HepG2 (cell line): ENCODE results near the gene VARS1. TPM values are rescaled to one million over a fixed set of nuclear protein-coding genes. Genes with fewer than 3 reads are reported as not detected.

Experiments
- ATAC-seq: fragments of 200-7000 bp; cut with Tn5 transposase; 3 replicates; pipeline ENCODE4 v1.9.1; 2020; ENCODE audit warnings: mild to moderate bottlenecking, moderate library complexity
- BruUV-seq: library from RNA; stranded (reverse); fragments of 400-500 nt; replicated peaks from 2 replicates; lab custom pipeline; 2021; lab: Mats Ljungman, UMichigan
- CTCF ChIA-PET: fragments of 300-600 bp; formaldehyde crosslinking; extraction: SDS; loops from one replicate; lab custom pipeline; 2021; ENCODE audit warnings: low total read pairs, inconsistent platforms, low intra/inter-chr PET ratio; lab: Yijun Ruan, JAX
- POLR2A ChIA-PET: fragments of 350-600 bp; sonication (Branson Sonifier 250); formaldehyde crosslinking; loops from one replicate; lab custom pipeline; 2020; ENCODE audit warnings: antibody characterized with exemption, inconsistent platforms; lab: Yijun Ruan, JAX
- DNase-seq: peaks from one replicate; pipeline ENCODE4 v3.0.0-alpha.2; 2015; ENCODE audit warnings: low spot score
- FAIRE-seq: peaks from 3 replicates; lab custom pipeline; 2011; peaks lifted over from hg19 to GRCh38; lab: Jason Lieb, UNC
- H2AFZ ChIP-seq: one replicate; pipeline ENCODE4 v1.6.1; 2011; ENCODE audit warnings: low read length, inconsistent platforms
- H3K27ac ChIP-seq: fragments of 300-600 bp; 3 replicates; pipeline ENCODE4 v1.8.0; 2011; ENCODE audit warnings: mixed run types, mild to moderate bottlenecking, mixed read lengths, low read length, inconsistent platforms; ENCODE audit not compliant: insufficient read depth; ENCODE audit errors: extremely low read length
- H3K27me3 ChIP-seq, 2 experiments: fragments of 200-600 bp in 1 of 2; 2 replicates in 1 of 2; 3 replicates in 1 of 2; pipeline versions ENCODE4 v1.6.0 to v1.8.0; 2011; ENCODE audit warnings: low read length in 2 of 2, mild to moderate bottlenecking in 2 of 2, moderate library complexity in 2 of 2, inconsistent platforms in 1 of 2; ENCODE audit not compliant: insufficient read depth in 2 of 2, control insufficient read depth in 1 of 2
- H3K36me3 ChIP-seq, 2 experiments: fragments of 200-600 bp in 1 of 2; replicated peaks in 1 of 2; 2 replicates in 1 of 2; 3 replicates in 1 of 2; pipeline versions ENCODE4 v1.5.1 to v1.8.0; 2011; ENCODE audit warnings: low read length in 2 of 2, inconsistent platforms in 1 of 2; ENCODE audit not compliant: insufficient read depth in 2 of 2, control insufficient read depth in 1 of 2
- H3K4me1 ChIP-seq: 2 replicates; pipeline ENCODE4 v1.5.1; 2012; ENCODE audit warnings: low read length, inconsistent platforms; ENCODE audit not compliant: insufficient read depth
- H3K4me2 ChIP-seq: 2 replicates; pipeline ENCODE4 v1.6.0; 2011; ENCODE audit warnings: low read depth, low read length, inconsistent platforms
- H3K4me3 ChIP-seq, 3 experiments: fragments of 200-600 bp in 1 of 3; sonication (generic), shearing (Covaris generic) in 1 of 3; replicated peaks in 1 of 3; 2 replicates each; pipeline ENCODE4 v1.5.1; 2011 to 2016; ENCODE audit warnings: low read length in 3 of 3, inconsistent platforms in 2 of 3, low read depth in 2 of 3, mild to moderate bottlenecking in 2 of 3, control low read depth in 1 of 3, mixed read lengths in 1 of 3; ENCODE audit not compliant: insufficient read depth in 1 of 3
- H3K79me2 ChIP-seq: one replicate; pipeline ENCODE4 v1.6.1; 2011; ENCODE audit warnings: low read length, inconsistent platforms; ENCODE audit not compliant: insufficient read depth
- H3K9ac ChIP-seq: 2 replicates; pipeline ENCODE4 v1.6.0; 2011; ENCODE audit warnings: mild to moderate bottlenecking, low read depth, low read length, inconsistent platforms; ENCODE audit not compliant: insufficient read depth
- H3K9me3 ChIP-seq: 2 replicates; pipeline ENCODE4 v1.5.1; 2012; ENCODE audit warnings: mild to moderate bottlenecking, low read length
- H4K20me1 ChIP-seq: 2 replicates; pipeline ENCODE4 v1.6.0; 2011; ENCODE audit warnings: inconsistent platforms, mild to moderate bottlenecking, low read length, moderate library complexity; ENCODE audit not compliant: insufficient read depth
- BHLHE40 ChIP-seq: IDR thresholded peaks from 2 replicates; pipeline ENCODE4 v1.6.1; 2011; ENCODE audit warnings: low read length, improper control_type of control experiment
- CC2D1A ChIP-seq: sonication (generic); formaldehyde crosslinking; IDR thresholded peaks from 2 replicates; pipeline ENCODE4 v1.8.1; 2023; ENCODE audit warnings: mild to moderate bottlenecking, missing genetic modification reagents
- CEBPB ChIP-seq: IDR thresholded peaks from 2 replicates; pipeline ENCODE4 v1.6.1; 2011; ENCODE audit warnings: low read depth, low read length, improper control_type of control experiment, borderline replicate concordance
- EED ChIP-seq: sonication (generic); formaldehyde crosslinking; IDR thresholded peaks from 2 replicates; pipeline ENCODE4 v1.5.0; 2020; ENCODE audit warnings: mild to moderate bottlenecking, missing genetic modification reagents
- GATA4 ChIP-seq: sonication (generic); IDR thresholded peaks from 2 replicates; pipeline ENCODE4 v1.6.1; 2016; ENCODE audit warnings: antibody characterized with exemption, low read depth, borderline replicate concordance
- MED1 ChIP-seq: sonication (generic); formaldehyde crosslinking; IDR thresholded peaks from 2 replicates; pipeline ENCODE4 v1.4.0; 2020; ENCODE audit warnings: missing genetic modification reagents
- MTA1 ChIP-seq: sonication (generic); formaldehyde crosslinking; IDR thresholded peaks from 2 replicates; pipeline ENCODE4 v1.4.0; 2020; ENCODE audit warnings: missing genetic modification reagents, mild to moderate bottlenecking, borderline replicate concordance
- PLRG1 ChIP-seq: fragments of 450-650 bp; conservative IDR thresholded peaks from 2 replicates; pipeline ENCODE4 v1.6.1; 2016
- RAD21 ChIP-seq: fragments of 450-650 bp; formaldehyde crosslinking; IDR thresholded peaks from 2 replicates; pipeline ENCODE4 v1.5.0; 2020; ENCODE audit warnings: mild to moderate bottlenecking
- SP4 ChIP-seq: sonication (generic); formaldehyde crosslinking; IDR thresholded peaks from 2 replicates; pipeline ENCODE4 v1.8.1; 2023; ENCODE audit warnings: mild to moderate bottlenecking, missing genetic modification reagents
- ZBTB3 ChIP-seq: sonication (generic); formaldehyde crosslinking; IDR thresholded peaks from 2 replicates; pipeline ENCODE4 v1.4.0; 2020; ENCODE audit warnings: low read depth, mild to moderate bottlenecking, moderate library complexity, missing genetic modification reagents, borderline replicate concordance
- ZNF205 ChIP-seq: IDR thresholded peaks from 2 replicates; pipeline ENCODE4 v1.6.1; 2018; ENCODE audit warnings: missing biosample characterization, missing genetic modification reagents
- ZNF230 ChIP-seq: sonication (generic); formaldehyde crosslinking; IDR thresholded peaks from 2 replicates; pipeline ENCODE4 v1.4.0; 2020; ENCODE audit warnings: mild to moderate bottlenecking, missing genetic modification reagents
- ZNF510 ChIP-seq: sonication (generic); formaldehyde crosslinking; IDR thresholded peaks from 2 replicates; pipeline ENCODE4 v1.4.0; 2020; ENCODE audit warnings: low read depth, mild to moderate bottlenecking, missing genetic modification reagents
- ZNF562 ChIP-seq: sonication (generic); formaldehyde crosslinking; IDR thresholded peaks from 2 replicates; pipeline ENCODE4 v1.8.0; 2022; ENCODE audit warnings: missing genetic modification reagents, borderline replicate concordance
- ZNF660 ChIP-seq: sonication (generic); formaldehyde crosslinking; IDR thresholded peaks from 2 replicates; pipeline ENCODE4 v1.5.1; 2020; ENCODE audit warnings: mild to moderate bottlenecking, low read depth, missing genetic modification reagents, borderline replicate concordance
- ZNF790 ChIP-seq: sonication (generic); formaldehyde crosslinking; IDR thresholded peaks from 2 replicates; pipeline ENCODE4 v1.8.0; 2022; ENCODE audit warnings: missing genetic modification reagents, mild to moderate bottlenecking, borderline replicate concordance
- ZNF816 ChIP-seq: sonication (generic); formaldehyde crosslinking; IDR thresholded peaks from 2 replicates; pipeline ENCODE4 v1.8.0; 2022; ENCODE audit warnings: missing genetic modification reagents, mild to moderate bottlenecking, borderline replicate concordance
- WGBS: methylation state at CpG from one replicate; pipeline ENCODE4 v1.1.6; 2017; ENCODE audit warnings: low lambda C conversion rate; 5-methylcytosine and 5-hydroxymethylcytosine counted together
- in situ Hi-C: cut with HindIII; loops from 2 replicates; pipeline ENCODE4 v1.10.0; 2017; ENCODE audit warnings: low pct_unique_long_range_greater_than_20kb; ENCODE audit not compliant: extremely low pct_ligation_motif_present
- intact Hi-C: fragments of 100-400 bp; cut with micrococcal nuclease; formaldehyde crosslinking; loops from one replicate; pipeline ENCODE4 v1.10.0; 2022; ENCODE audit not compliant: unreplicated experiment
- polyA plus RNA-seq, 8 experiments: library from polyadenylated mRNA; depleted of rRNA in 3 of 8; stranded (reverse) in 7 of 8; unstranded in 1 of 8; fragments of >200 nt; fragmentation: Illumina TruSeq in 4 of 8; extraction: Trizol in 4 of 8; gene quantifications; 2 replicates each; pipeline versions ENCODE4 v1.2.1 to v1.2.3, GENCODE V29; 2011 to 2016; ENCODE audit warnings: low read depth in 4 of 8, missing spikeins in 1 of 8, mixed read lengths in 1 of 8; ENCODE audit not compliant: insufficient read depth in 1 of 8
- total RNA-seq, 5 experiments: library from RNA; depleted of rRNA; stranded (reverse); fragments of >200 nt; fragmentation: Illumina TruSeq; extraction: Trizol; gene quantifications; 2 replicates each; pipeline ENCODE4 v1.2.3, GENCODE V29; 2016; ENCODE audit warnings: low read depth in 1 of 5
- TF ChIP-seq, protein P1 (sequence below): sonication (generic); formaldehyde crosslinking; IDR thresholded peaks from 2 replicates; pipeline ENCODE4 v1.5.0; 2020; ENCODE audit warnings: missing genetic modification reagents
- TF ChIP-seq, protein P2 (sequence below): sonication (generic); formaldehyde crosslinking; IDR thresholded peaks from 2 replicates; pipeline ENCODE4; 2020; ENCODE audit warnings: missing genetic modification reagents, mild to moderate bottlenecking, borderline replicate concordance

VARS1 gene
- total and polyA plus RNA-seq, 2 of the 13 experiments (the other 11 are each of a cell fraction or from before 2014, with no cell fraction given) = 14.7 to 56.1 TPM

- ChIA-PET CTCF (interaction anchor here (0.9 kb wide), 1 partner anchor 36 kb away, joined by 4 read pairs; no protein-coding TSS in a partner anchor), POLR2A (interaction anchor here (0.7 to 2.3 kb wide), 37 partner anchors 9 to 155 kb away, joined by 3 to 172 read pairs (median 5); partner anchors contain the start of genes ABHD16A, APOM, BAG6 and C6orf47)
- Histone ChIP-seq H3K4me2 (peak overlapping the region; percentile 90), H4K20me1 (no peaks in the 10 kb centered on the region), H3K79me2 (no peaks in the 10 kb centered on the region), H3K4me1 (peaks cover 50% of the 10 kb centered on the region), H3K36me3 (peaks cover 0 to 1% of the 10 kb centered on the region in 2 experiments; a peak in 1 of 5 replicates), H2AFZ (no peak overlapping the region), H3K9me3 (no peaks in the 10 kb centered on the region), H3K27me3 (no peaks in the 10 kb centered on the region), H3K9ac (peak overlapping the region; percentile 66), H3K4me3 (peak overlapping the region; percentile 46 to 74 (median 56)), H3K27ac (no peak overlapping the region)
- WGBS = 21% methylated on average over 42 of the region's 42 CpGs
- FAIRE-seq (peak; percentile 84), DNase-seq (peak; percentile 67), ATAC-seq (peak; percentile 95)
- intact Hi-C loops = no loop called here
- in situ Hi-C loops = loop anchor here (5.0 kb wide), 2 partner anchors 34 to 84 kb away; partner anchors contain the start of gene LY6G5C
- BruUV-seq = no TSS peak
- TF ChIP-seq RAD21 = 0 out of 2 replicates have a peak, but pooled peaks have one; percentile 8
- 0 out of 2 replicates have a peak, but pooled peaks have one; percentile 32 for TF ChIP-seq ZNF660 (CRISPR knock-in tag)
- 0 out of 2 replicates have a peak, but pooled peaks have one; percentile 14 for TF ChIP-seq CC2D1A (CRISPR knock-in tag)
- no peak for TF ChIP-seq BHLHE40
- TF ChIP-seq ZBTB3 (CRISPR knock-in tag) = no peak
- TF ChIP-seq, protein P1, sequence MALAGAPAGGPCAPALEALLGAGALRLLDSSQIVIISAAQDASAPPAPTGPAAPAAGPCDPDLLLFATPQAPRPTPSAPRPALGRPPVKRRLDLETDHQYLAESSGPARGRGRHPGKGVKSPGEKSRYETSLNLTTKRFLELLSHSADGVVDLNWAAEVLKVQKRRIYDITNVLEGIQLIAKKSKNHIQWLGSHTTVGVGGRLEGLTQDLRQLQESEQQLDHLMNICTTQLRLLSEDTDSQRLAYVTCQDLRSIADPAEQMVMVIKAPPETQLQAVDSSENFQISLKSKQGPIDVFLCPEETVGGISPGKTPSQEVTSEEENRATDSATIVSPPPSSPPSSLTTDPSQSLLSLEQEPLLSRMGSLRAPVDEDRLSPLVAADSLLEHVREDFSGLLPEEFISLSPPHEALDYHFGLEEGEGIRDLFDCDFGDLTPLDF (CRISPR knock-in tag) = no peak
- TF ChIP-seq MTA1 (CRISPR knock-in tag) = peak; percentile 56; the same call in 1 of the 2 replicates
- peak; percentile 80; the same call in 1 of the 2 replicates for TF ChIP-seq SP4 (CRISPR knock-in tag)
- no peak for TF ChIP-seq PLRG1
- TF ChIP-seq CEBPB = no peak
- TF ChIP-seq ZNF510 (CRISPR knock-in tag) = peak; percentile 87; the same call in 1 of the 2 replicates
- TF ChIP-seq MED1 (CRISPR knock-in tag) = 0 out of 2 replicates have a peak, but pooled peaks have one; percentile 67
- TF ChIP-seq EED (CRISPR knock-in tag) = no peak
- no peak; the same call in 1 of the 2 replicates for TF ChIP-seq ZNF790 (CRISPR knock-in tag)
- peak; percentile 73; the same call in 1 of the 2 replicates for TF ChIP-seq ZNF205 (CRISPR knock-in tag)
- TF ChIP-seq ZNF230 = peak; percentile 69; the same call in 1 of the 2 replicates
- TF ChIP-seq, protein P2, sequence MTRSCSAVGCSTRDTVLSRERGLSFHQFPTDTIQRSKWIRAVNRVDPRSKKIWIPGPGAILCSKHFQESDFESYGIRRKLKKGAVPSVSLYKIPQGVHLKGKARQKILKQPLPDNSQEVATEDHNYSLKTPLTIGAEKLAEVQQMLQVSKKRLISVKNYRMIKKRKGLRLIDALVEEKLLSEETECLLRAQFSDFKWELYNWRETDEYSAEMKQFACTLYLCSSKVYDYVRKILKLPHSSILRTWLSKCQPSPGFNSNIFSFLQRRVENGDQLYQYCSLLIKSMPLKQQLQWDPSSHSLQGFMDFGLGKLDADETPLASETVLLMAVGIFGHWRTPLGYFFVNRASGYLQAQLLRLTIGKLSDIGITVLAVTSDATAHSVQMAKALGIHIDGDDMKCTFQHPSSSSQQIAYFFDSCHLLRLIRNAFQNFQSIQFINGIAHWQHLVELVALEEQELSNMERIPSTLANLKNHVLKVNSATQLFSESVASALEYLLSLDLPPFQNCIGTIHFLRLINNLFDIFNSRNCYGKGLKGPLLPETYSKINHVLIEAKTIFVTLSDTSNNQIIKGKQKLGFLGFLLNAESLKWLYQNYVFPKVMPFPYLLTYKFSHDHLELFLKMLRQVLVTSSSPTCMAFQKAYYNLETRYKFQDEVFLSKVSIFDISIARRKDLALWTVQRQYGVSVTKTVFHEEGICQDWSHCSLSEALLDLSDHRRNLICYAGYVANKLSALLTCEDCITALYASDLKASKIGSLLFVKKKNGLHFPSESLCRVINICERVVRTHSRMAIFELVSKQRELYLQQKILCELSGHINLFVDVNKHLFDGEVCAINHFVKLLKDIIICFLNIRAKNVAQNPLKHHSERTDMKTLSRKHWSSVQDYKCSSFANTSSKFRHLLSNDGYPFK = peak; percentile 42; the same call in 1 of the 2 replicates
- no peak for TF ChIP-seq ZNF816
- TF ChIP-seq GATA4 = peak; percentile 74; the same call in 1 of the 2 replicates
- no peak for TF ChIP-seq ZNF562 (CRISPR knock-in tag)
These were observed 29.4 kb downstream of the VARS1 start for GRCh38 chr6:31765910-31766794.
